ENCODE data around the gene TLCD5.
A peak's percentile ranks its signal among the peaks of the same experiment; 100 is the strongest.

The TLCD5 gene

DNA sequence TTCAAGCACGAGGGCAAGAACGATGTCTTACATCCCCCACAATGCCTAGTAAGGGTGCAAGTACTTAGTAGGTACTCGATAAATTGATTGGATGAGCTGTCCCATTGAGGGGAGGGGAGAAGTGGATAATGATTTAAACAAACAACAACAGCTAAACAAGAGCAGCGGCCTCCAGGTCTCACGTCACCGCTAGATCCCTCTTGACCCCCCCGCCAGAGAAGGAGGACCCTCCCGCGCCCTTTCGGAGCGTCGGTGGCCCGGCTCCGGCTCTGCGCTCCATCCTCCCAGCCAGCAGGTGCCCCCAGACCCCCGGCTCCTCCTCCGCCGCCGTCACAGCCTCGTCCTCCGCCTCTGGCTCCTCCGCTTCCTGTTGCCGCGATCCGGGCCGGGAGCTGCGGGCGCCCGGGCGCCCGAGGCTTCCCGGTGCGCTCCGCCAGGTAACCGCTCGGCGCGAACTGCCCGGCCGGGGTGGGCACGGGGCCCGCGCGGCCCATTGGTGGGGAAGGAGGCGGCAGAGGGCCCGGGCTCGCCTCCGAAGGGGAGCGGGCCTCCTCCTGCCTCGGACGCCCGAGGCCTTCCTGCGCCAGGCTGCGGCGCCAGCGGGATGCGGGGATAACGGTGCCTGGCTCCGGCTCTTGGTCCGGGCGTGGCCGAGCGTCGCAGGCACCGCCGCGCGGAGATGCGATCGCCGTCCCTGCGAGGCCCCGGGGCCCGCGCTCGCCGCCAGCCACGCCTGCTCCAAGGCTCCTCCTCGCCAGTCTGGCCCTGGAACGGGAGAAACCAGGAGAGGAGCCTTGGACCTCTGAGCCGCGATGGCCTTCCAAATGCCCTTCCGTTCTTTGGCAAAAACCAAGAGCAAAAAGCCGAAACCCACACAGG, at the start of gene TLCD5:
TSS of gene TLCD5 (plus strand) at position 368 of the 879 bp plus-strand sequence. CDS start 2,143 bp downstream, outside the sequence.
- DNase-seq (ENCODE audit: low spot score): no peak

DNA sequence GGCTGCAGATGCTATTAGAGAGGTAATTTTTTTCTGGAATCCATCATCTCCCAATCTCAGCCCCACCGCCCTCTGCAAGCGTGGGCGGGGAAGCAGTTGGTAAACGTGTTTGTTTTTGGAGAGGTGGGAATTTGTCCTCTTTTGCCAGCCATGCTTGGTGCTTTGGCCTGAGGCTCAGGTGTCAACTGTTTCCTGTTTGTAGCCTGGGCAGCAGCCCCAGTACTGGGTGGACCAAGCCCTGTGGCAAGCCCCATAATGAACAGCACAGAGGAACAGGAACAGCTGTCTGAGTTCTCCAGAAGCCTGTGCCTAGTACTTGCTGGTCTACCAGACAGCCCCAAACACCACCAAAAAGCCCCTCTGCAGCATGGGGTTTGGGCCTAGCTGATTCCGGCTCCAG, 45.6 kb upstream of the TLCD5 start:
- no peak for DNase-seq (ENCODE audit: low spot score)

DNA sequence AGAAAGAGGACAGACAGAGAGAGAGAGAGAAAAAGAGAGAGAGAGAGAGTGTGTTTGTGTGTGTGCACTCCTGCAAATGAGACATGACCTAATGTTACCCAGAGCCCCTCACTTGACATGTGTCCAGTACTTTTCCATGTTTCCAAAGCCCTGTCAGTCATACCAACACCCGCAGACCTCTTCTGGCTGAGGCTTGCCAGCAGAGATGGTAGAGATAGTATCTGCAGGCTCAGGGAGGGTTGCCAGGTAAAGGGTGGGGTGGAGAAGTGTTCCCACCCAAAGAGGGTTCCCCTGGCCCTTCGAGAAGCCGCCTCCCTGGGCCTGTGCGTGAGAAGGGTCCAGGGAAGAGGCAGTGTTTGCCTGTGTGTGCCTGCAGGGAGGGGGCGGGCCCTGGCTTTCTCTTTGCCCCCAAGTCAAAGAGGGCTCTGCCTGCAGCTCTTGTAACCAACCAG, 44.5 kb upstream of the TLCD5 start:
- DNase-seq (ENCODE audit: low spot score): no peak

DNA sequence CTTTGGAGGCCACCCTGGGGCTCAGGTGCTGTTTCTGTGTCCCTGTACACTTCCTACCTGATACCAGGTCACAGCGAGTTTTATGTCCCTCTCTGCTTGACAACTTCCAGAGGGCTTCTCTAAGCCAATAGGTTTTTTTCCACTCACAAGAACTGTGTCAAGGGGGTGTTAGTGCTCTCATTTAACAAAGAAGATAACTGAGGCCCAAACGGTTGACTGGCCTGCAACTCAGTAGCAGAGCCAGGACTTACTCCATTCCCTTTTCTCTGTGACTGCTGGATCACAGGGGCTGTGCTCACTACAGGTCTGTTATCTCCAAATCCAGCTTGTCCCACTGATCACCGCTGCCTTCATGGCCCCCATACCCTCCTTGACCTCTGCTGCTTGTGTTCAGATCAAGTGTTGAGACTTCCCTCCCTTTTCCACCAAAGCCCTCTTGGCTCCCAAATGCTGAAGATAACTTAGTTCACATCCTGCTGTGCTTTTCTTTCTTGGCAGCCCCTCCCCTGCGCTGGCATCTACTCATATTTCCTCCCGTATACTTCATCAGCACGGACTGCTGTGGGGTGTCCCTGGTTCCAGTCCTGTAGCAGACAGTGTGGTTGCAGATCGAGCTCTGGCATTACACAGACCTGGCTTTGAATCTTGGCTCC, 43.8 kb upstream of the TLCD5 start:
- no peak for DNase-seq (ENCODE audit: low spot score)

DNA sequence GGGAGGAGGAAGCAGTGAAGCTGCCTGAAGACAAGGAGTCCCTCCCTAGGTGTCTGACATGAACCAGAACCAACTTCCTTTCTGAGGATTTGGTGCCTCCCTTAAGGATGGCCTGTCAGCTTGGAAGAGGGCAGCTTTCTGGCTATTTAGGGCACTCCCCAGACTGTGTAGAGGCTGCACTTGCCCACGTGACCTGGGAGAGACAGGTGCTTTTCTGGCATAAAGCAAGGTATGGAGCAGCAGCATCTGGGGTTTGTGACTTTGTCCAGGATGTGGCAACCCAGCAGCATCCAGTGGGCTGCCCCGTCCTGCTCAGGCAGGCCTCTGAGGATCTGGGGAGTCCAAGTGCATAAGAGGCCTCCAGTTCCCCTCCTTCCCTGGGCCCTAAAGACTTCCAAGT, 42.0 kb upstream of the TLCD5 start:
- no peak for DNase-seq (ENCODE audit: low spot score)

DNA sequence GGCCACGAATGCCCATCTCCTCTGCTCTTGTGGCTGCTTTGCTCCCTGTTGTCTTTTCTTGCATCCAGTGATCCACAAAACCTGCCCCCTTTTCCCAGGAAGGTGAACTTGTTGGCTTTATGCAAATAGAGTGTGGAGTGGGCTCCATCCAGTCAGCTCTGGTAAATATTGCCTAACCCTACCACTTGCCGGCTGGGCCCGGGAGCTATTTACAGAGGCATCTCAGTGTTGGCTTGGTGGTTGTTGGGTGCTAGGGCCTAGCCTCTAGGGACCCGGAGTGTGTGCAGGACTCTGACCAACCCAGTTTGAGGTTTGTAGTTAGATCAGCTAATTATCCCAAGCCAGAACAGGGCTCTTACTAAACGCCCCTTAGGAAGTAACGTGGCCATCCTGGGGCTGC, 40.8 kb upstream of the TLCD5 start:
- peak; percentile 6 for DNase-seq (ENCODE audit: low spot score)

DNA sequence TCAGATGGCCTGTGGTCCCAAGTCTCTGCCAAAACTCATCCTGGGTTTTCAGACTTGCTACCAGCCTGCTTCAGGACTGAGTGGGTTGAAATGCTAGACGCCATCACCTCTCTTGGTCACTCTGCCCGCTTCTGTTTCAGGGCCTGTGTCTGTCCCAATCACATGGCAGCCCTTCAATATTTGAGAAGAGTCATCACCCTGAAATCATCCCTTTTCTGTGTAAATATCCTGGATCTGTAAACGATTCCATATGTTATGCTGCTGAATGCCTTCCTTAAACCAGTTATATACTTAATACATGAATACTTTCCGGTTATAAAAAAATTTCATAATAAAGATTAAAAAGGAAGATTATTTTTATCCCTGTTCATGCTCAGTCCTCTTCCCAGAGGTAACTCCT, 39.8 kb upstream of the TLCD5 start:
- DNase-seq (ENCODE audit: low spot score): no peak

DNA sequence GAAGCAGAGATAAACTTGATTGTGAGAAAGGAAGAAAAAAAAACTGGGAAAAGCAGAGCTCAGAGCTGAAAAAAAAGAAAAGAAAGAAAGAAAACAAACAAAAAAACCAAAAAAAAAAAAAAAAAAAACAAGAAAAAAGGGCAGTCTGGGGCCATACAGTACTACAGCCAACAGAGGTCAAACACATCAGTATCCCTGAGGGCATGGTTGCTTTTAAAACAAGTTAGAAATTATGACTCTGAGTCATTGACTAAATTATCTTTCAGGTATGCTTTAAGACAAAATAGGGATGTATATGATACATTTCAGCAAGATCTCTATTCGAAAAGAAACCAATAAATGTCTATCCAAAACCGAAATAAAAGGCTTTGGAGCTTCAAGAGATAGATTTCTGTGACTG, 37.1 kb upstream of the TLCD5 start:
- DNase-seq (ENCODE audit: low spot score): no peak

DNA sequence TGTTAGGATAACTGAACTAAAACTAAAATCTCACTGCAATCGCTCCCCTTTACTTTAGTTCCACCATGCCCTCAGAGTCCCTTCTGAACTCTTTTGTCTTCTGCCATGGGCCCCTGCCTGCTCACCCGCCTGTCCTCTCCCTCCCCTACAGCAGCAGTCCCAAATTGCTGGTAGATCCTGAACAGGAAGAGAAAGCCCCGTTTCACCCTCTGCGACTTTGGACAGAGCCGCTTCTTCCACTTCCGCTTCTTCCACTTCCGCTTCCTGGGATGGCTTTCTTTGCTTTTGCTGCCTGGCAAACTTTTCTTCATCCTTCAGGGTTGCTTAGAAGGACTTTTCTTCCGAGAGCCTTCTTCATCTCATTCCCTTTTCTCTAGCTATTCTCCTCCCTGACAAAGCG, 35.7 kb upstream of the TLCD5 start:
- DNase-seq (ENCODE audit: low spot score): no peak

DNA sequence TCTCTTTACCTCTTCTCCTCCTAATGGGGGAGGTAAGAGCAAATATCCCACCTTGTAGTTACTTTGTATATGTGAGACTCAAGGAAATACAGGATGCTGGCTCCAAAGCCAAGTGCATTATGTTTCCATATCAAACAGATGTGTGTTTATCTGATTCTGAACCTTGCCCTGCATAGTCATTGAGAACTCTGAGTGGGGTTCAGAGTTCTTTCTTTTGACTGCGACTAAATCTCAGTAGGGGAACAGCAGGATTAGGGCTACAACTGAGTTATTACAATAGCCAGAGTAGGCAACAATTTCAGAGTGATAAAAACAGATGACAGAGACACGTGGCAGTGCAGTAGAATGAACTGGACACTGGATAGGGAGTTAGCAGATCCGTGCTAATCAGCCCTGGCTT, 34.1 kb upstream of the TLCD5 start:
- no peak for DNase-seq (ENCODE audit: low spot score)

DNA sequence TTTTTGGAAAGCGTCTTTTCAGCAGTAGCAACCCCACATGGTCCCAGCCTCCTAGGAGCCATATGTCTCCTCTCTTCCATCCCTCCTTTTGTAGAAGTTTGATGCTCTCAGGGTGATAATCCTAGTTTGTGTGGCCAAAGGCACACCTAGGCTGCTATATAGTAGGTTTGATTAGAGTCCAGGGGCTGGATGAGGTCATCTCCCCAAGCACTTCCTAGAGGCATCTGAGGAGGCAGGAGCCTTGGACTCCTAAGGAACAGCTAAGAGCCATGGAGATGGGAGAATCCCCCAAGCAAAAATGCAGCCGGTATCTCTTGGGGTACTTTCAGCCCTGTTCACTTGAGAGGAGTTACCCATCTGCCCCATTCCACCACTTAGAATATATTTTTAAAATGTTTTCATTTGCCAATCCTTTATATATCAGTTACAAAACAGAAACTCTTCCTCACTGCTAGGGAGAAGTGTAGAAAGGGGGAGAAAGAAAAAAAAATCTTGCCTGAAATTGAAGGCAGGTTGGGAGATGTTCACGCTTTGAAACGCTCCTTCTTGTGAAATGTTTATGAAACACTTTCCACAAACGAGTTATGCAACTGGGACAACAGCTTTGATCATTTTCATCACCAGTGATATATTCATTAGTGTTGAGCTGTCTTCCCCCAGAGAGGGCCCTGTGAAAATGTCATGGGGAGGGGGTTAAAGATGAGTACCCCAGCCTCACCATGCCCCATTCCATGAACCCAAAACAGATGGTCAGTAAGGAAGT, 31.9 kb upstream of the TLCD5 start:
- DNase-seq (ENCODE audit: low spot score): no peak

DNA sequence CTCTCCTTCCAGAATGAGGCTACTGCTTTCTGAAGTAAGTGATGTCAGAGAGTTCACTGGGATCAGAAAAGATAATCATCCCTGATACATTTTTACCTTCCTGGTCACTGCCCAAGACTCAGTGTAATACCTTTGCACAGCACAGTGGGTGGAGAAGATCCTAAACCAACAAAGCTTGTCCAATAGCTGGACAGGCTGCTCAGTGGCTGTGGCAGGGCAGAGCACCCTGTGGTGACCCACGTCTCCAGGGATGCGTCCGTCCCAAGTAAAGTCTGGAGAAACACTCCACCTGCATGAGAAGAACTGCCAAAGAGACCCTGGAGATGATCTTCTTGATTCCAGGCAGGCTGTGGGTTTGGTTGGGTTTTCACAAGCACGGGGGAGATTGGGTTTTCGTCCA, 31.0 kb upstream of the TLCD5 start:
- no peak for DNase-seq (ENCODE audit: low spot score)

DNA sequence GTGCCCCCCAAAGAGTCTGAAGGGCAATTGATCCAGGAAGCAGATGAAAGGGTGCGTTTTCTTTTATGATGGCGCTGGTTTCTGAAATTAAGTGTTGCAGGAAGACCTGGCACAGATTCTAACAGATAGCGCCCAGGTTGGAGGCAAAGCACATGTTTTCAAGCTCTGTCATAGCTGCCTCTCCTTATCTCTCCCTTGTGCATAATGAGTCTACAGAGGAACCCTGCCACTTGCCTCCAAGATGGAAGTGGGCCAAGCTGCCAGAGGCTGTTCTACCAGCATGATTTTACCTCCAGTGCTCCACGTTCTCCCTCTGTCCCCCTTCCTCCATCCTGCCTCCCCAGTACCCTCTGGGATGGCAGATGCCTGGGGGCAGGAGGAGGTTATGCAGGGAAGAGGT, 30.0 kb upstream of the TLCD5 start:
- no peak for DNase-seq (ENCODE audit: low spot score)

DNA sequence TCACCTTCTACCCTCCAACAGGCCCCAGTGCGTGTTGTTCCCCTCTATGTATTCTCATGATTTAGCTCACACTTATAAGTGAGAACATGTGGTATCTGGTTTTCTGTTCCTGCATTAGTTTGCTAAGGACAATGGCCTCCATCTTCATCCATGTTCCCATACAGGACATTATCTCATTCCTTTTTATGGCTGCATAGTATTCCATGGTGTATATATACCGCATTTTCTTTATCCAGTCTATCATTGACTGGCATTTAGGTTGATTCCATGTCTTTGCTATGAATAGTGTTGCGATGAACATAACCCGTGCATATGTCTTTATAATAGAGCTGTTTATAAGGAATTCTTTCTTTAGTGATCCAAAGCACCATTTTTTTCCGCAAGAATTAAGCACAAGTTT, 28.5 kb upstream of the TLCD5 start:
- no peak for DNase-seq (ENCODE audit: low spot score)

DNA sequence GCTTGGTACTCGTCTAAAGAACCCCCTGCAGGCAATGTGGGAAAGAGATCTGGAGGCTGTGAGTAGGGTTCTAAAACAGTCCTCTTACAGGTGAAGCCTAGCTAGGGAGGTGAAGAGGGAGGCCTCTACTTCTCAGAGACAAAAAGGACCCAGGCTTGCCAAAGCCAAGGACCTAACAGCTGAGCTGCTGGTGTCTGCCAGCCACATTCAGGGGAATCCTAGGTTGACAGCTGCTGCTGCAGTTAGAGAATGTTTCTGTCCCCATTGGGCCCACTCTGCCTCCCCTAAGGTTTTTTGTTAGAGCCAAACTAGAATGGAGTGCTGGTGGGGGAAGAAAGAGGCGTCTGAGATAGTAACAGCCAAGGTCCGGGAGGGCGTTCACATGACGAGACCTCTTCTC, 26.6 kb upstream of the TLCD5 start:
- DNase-seq (ENCODE audit: low spot score): no peak

DNA sequence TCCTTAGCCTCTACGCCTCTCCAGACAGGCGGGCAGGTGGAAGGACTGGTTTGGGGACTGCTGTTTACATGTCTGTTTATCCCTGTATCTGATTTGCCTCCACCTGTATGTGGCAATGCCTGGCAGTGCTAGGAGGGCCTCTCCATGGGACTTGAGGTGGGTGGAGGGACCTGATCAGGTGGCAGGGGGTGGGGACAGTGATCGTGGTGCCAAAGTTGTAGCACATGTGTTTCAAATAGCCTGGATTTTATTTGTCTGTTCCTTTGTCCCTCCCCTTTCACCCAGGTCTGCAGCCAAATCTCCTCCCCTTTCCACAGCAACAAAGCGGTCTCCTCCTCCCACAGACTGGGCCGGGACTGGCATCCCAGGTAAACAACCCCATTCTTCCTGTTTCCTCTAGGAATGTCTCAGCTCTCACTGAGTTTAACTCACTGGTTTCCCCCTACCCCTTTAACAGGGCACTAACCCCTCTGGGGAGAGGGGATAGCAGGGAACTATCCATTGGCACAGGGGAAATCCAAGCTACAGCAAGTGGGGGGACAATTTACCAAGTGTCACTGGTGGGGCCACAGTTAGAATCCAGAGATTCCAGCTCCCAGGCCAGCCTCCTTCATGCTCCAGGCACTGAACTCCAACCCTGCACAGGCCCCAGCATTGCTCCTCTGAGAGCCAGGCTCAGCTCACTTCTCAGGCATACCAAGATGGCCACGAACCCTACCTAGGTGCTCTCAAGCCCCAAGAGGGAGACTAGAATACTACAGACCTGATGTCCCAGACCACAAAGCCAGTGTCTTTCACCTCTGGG, 22.9 kb upstream of the TLCD5 start:
- DNase-seq (ENCODE audit: low spot score): no peak

DNA sequence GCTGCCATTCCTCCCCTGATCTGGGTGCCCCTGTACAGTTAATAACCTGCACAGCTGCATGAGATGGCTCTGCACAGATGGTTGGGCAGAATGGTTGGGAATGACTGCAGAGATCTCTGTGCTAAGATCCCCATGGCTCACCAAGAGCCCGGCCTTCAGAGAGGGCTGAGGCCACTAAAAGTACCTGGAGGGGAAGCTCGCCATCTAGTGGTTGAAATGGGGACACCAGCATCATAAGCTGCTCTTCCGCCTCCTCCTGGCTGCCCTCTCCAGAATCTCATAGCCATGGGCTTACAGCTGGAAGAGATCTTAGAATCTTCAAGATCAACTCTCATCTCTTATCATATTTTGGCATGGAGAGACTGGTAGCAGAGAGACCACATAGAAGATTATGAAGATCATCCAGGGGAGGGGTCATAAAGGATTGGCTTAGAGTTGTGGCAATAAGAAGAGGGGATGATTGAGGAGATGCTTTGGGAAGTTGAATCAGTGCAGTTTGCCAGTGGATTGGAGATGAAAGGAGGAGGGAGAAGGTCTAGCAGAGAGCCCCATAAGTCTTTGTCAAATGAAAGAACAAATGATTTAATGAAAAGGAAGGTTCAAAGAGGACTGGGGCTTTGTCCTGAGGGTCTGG, 22.0 kb upstream of the TLCD5 start:
- DNase-seq (ENCODE audit: low spot score): peak; percentile 12

DNA sequence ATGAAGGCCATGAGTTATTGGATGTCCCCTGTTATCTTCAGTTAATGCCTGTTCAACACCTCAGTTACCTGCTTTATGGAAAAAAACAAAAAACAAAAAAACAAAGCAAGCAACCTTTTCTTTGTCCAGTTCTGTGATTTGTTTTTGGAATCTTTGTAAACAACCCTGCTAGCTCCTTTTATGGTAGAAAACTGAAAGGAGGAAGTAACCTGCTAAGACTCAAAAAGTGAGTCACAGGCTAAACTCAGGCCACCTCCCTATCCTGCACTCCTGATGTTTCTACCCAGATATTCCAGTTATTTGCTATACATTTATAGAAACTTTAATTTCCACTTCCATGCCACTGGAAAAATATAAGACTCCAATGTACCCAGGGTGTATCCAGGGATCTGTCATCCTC, 20.6 kb upstream of the TLCD5 start:
- DNase-seq (ENCODE audit: low spot score): no peak

DNA sequence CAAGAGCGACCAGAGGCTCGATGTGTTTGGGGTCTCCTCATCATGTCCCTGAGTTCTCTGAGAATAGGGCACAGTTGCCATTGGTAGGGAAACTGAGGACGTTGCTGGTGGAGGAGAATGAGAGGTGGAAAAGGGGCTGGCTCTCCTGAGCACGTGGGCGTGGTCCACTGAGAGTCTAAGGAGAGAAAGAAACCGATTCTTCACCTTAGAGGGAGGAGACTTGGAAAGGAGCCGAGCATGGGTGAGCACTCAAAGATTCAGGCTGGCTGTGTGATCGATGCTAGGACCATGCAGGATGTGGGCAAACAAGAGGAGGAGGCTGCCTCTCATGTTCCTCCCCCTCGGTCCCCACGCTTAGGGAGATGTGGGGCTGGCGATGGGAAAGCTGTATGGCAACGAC, 19.8 kb upstream of the TLCD5 start:
- DNase-seq (ENCODE audit: low spot score): no peak

DNA sequence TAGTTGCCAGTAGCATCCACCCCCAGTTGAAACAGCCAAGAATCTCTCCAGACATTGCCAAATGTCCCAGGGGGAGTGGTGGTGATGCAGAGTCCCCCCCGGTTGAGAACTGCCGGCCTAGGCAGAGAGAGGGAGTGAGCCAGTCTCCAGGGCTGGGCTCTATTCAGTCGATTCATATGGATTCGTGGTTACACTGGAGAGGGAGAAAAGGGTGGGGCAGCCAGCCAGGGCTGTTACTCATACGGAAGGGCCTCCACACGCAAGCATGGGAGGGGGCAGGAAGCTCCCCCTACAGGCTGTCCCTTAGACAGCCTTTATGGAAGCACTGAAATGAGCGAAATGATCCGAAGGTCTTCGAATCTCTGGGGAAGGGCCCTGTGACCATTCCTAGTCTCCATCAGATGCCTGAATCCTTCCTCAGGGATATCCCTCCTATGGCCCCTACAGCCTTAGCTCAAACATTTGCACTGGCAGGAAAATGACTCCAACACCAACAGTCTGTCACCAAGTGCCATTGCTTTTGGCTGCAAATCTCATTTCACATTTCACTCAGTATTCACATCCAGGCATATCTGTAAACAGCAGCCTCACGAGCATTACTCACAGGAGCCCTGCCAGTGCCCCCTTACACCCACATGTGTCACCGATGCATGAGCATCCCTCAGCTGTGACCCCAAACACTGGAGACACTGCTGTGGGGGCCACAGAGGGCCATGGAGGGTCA, 18.4 kb upstream of the TLCD5 start:
- no peak for DNase-seq (ENCODE audit: low spot score)

DNA sequence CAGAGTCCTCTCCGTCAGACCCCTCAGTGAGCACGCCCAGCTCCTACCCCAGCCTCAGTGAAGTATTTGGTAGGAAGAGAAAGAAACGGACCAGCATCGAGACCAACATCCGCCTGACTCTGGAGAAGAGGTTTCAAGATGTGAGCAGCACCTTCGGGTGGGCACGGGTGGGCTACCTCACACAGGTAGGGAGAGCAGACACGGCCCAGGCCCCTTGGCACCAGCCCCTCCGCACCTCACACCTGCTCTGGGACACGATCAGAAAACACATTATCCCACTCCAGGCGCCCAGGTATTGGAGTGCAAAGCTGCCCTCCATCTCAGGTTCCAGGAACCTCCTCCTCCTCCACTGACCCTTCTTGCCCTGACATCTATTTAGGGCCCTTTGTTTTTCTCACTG, 17.6 kb upstream of the TLCD5 start:
- no peak for DNase-seq (ENCODE audit: low spot score)
